Measurements from ENCODE around the gene MAP1B. TPM values are rescaled to one million over a fixed set of nuclear protein-coding genes. Genes with fewer than 3 reads are reported as not detected.
A peak's percentile ranks its signal among the peaks of the same experiment; 100 is the strongest.

The MAP1B gene
- total RNA-seq, 1 experiment from 2014 or later, result 19.2 TPM

DNA sequence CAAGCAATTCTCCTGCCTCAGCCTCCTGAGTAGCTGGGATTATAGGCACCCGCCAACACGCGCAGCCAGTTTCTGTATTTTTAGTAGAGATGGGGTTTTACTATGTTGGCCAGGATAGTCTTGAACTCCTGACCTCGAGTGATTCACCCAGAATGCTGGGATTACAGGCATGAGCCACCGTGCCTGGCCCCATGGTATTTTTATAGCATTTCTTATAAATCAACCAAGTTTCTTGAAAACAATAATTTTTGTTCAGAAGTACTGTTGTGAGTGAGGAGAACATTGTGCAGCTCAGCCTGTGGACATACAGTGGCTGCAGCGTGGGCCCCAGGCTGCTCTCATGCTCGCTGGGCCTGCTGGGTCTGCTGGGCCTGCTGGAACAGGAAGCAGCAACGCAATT is 45.3 kb downstream of the MAP1B start:
- H3K4me1 ChIP-seq, result 0 out of 2 replicates have a peak, but pooled peaks cover 3% of the 10 kb centered on the region
- H3K36me3 ChIP-seq, result no peaks in the 10 kb centered on the region; the same call in 1 of the 2 replicates
- no peaks in the 10 kb centered on the region for H3K27me3 ChIP-seq
- H3K9me3 ChIP-seq (replicated peaks), result no peaks in the 10 kb centered on the region
- H3K4me3 ChIP-seq, result no peak overlapping the region
- no peak for DNase-seq
- H3K27ac ChIP-seq, result no peak overlapping the region

DNA sequence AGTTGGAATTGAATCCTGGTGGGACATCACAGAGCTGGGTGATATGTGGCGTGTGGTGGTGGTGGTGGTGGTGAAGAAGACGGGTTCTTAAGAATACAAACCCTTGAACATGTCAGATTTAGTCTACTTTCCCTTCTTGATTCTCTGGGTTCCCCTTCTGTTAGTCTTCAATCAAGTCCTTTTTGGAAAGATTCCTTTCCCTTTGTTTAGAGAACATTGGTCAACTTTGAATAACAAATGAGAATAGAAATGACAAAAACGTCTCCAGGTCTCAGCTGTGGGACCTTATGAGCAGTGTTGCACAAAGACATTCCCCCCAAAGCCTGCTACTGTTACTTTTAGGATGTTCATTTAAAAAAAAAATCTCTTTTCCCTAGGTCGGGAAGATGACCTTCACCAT is 46.3 kb downstream of the MAP1B start:
- Histone ChIP-seq H3K9me3 (replicated peaks) (no peaks in the 10 kb centered on the region), H3K4me3 (no peak overlapping the region), H3K4me1 (0 out of 2 replicates have a peak, but pooled peaks cover 3% of the 10 kb centered on the region), H3K27me3 (no peaks in the 10 kb centered on the region), H3K27ac (no peak overlapping the region), H3K36me3 (no peaks in the 10 kb centered on the region; the same call in none of the 2 replicates)
- DNase-seq, result no peak

- H3K4me3 ChIP-seq, result no peak overlapping the region
- no peaks in the 10 kb centered on the region for H3K27me3 ChIP-seq
- 0 out of 2 replicates have a peak, but pooled peaks cover 3% of the 10 kb centered on the region for H3K4me1 ChIP-seq
- H3K9me3 ChIP-seq (replicated peaks), result no peaks in the 10 kb centered on the region
- H3K36me3 ChIP-seq, result no peaks in the 10 kb centered on the region; the same call in none of the 2 replicates
- no peak overlapping the region for H3K27ac ChIP-seq
- peak in 1 of 2 experiments; percentile 26 for DNase-seq
These were observed 46.9 kb downstream of the MAP1B start for GRCh38 chr5:72154076-72154756.

DNA sequence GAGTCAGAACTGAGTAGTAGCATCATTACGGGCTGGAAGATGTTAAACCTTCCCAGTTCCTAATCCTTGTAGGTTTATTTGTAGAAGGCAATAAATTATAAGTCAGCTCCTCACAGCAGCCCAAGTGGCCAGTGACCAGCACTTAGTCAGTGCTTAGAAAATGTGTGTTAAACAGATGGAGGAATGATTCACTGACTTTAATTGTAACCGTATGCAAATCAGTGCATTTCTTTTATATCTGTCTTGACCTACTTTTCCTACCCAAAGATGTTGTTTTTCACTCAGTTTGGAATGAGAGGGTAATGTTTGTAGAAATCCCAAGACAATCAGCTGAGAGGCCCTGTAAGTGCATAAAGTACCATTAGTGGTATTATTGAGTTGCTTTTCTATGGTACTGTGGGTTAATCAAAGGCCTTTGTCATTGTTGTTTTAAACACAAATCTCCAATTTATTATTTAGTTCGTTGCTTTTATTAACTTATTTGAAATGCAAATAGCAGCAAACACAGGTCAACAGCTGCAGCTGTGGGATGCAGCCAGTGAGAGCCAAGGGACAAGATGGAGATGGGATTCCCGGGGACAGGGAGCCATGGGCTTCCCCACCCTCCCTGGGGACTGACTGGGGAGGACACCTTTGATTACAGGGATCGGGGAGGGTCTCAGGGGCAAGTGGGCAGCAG is 49.8 kb downstream of the MAP1B start:
- no peak for DNase-seq
- H3K27me3 ChIP-seq, result no peaks in the 10 kb centered on the region
- H3K27ac ChIP-seq, result no peak overlapping the region
- H3K4me1 ChIP-seq, result no peaks in the 10 kb centered on the region
- H3K36me3 ChIP-seq, result no peaks in the 10 kb centered on the region; the same call in 1 of the 2 replicates
- H3K9me3 ChIP-seq (replicated peaks), result no peaks in the 10 kb centered on the region
- H3K4me3 ChIP-seq, result no peak overlapping the region

DNA sequence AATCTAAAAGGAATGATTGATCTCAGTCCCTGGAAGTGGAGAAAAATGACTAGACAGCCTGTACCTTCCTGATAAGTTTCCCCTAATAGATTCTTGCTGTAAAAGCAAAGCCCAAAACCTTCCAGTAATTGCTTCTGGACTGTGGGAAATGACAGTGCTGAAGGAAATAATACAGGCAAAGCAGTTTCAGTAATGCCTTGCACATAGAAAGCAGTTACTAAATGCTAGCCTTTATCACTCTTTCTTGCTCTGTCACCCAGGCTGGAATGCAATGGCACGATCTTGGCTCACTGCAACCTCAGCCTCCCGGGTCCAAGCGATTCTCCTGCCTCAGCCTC is 50.3 kb downstream of the MAP1B start:
- no peak overlapping the region for H3K4me3 ChIP-seq
- no peaks in the 10 kb centered on the region for H3K27me3 ChIP-seq
- DNase-seq, result no peak
- no peaks in the 10 kb centered on the region; the same call in 1 of the 2 replicates for H3K36me3 ChIP-seq
- no peak overlapping the region for H3K27ac ChIP-seq
- no peaks in the 10 kb centered on the region for H3K9me3 ChIP-seq (replicated peaks)
- H3K4me1 ChIP-seq, result no peaks in the 10 kb centered on the region

DNA sequence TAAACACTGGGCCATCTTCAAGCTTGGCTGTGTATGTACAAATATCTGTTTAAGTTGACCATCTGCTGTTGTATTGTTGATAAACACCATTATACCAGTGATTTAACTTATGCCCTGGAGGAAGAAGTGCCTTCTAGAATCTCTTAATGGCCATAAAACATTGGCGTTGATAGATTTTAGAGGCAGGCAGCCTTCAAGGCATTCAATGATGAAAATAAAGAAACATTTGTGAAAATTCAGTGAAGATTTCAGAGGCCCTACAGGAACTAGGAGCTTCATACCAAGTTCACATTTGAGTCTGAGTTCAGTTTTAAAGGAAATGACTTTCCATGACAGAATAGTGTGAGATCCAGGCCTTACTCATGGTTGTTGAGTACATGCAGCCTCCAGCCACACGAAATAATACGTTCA is 52.2 kb downstream of the MAP1B start:
- Histone ChIP-seq H3K4me1 (no peaks in the 10 kb centered on the region), H3K27ac (no peak overlapping the region), H3K36me3 (no peaks in the 10 kb centered on the region; the same call in 1 of the 2 replicates), H3K9me3 (replicated peaks) (no peaks in the 10 kb centered on the region), H3K4me3 (no peak overlapping the region), H3K27me3 (no peaks in the 10 kb centered on the region)
- DNase-seq, result no peak

DNA sequence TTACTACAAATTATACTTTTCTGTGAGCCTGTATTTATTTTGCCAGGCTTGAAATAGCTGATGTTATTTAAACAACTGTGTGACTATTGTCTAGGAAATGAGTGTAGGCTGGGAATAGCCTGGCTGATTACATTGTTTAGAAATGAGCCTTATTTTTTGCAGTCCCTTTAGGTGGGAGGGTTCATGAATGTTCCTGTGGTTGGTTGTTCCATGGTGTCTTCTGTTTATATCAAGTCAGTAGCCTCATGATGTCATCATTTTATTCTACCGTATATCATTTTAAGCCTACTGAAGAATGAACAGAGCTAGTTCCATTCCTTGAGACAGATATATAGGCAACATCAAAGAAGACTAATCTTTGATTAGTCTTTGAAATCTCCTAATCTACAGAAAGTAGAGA is 53.1 kb downstream of the MAP1B start:
- Histone ChIP-seq H3K9me3 (replicated peaks) (no peaks in the 10 kb centered on the region), H3K36me3 (no peaks in the 10 kb centered on the region; the same call in 1 of the 2 replicates), H3K27ac (no peak overlapping the region), H3K27me3 (no peaks in the 10 kb centered on the region), H3K4me3 (no peak overlapping the region), H3K4me1 (no peaks in the 10 kb centered on the region)
- no peak for DNase-seq

DNA sequence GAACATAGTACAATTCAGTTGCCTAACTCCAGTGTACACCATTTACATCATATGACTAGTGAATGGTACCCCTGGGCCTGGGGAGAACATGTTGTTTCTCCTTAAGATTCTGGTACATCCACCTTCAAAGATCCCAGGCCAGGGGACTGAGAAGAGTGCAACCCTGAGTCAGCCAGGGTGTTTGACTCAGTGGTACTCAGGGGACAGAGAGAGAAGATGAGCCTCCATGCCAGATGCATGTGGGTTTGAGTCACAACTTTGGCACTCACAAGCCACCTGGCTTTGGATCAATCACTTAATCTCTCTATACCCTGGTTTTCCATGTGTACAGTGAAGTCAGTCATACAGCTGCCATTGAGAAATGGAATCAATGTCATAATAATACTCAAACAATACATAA is 53.7 kb downstream of the MAP1B start:
- H3K4me1 ChIP-seq, result no peaks in the 10 kb centered on the region; the same call in 1 of the 2 replicates
- no peak overlapping the region for H3K27ac ChIP-seq
- no peaks in the 10 kb centered on the region for H3K9me3 ChIP-seq (replicated peaks)
- H3K27me3 ChIP-seq, result no peaks in the 10 kb centered on the region
- no peaks in the 10 kb centered on the region; the same call in 1 of the 2 replicates for H3K36me3 ChIP-seq
- DNase-seq, result no peak
- no peak overlapping the region for H3K4me3 ChIP-seq

DNA sequence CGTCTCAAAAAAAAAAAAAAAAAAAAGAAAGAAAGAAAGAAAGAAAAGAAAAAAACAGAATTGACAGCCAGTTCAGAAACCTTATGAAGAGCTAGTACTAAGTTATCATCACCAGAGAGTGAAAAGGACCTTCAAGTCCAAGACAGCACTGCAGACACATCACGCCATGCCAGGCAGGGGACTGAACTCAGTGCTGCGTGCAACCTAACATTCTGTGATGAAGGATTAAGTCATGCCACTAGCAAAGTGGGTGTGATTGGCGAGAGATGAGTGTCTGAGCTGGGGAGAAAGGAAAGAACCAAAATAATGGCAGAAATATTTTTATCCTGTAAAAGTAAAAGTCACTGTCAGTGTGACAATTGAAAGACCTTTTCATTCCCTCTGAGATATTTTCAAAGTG is 54.7 kb downstream of the MAP1B start:
- Histone ChIP-seq H3K36me3 (no peaks in the 10 kb centered on the region; the same call in 1 of the 2 replicates), H3K9me3 (replicated peaks) (no peaks in the 10 kb centered on the region), H3K4me3 (no peak overlapping the region), H3K4me1 (no peaks in the 10 kb centered on the region; the same call in 1 of the 2 replicates), H3K27me3 (no peaks in the 10 kb centered on the region), H3K27ac (no peak overlapping the region)
- no peak for DNase-seq

DNA sequence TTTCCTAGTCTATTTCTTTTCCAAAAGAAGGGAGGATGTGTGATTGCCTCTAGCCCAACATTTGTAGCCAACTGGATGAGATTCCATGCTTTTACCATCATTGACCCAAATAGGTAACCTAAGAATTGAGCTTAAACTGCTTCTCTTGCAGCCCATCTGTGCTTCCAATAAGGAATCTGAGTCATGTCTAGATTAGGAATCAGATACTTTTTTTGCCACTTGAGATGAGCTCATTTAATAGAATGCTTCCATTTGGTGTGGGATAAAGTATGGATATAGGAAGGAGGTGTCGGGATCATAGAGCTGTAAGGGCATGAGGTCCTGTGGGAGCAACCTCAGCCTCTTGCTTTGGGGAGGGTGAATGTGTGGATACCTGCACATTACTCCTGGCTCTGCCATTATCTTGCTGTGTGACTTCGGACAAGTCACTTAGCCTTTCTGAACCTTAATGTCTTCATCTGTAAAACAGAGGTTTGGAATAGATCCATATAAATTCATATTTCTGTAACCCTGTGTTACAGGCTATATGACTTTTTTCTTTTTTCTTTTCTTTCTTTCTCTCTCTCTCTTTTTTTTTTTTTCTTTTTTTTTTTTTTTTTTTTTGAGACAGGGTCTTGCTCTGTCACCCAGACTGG is 56.2 kb downstream of the MAP1B start:
- Histone ChIP-seq H3K27ac (no peak overlapping the region), H3K36me3 (no peaks in the 10 kb centered on the region; the same call in 1 of the 2 replicates), H3K27me3 (no peaks in the 10 kb centered on the region), H3K4me1 (peaks cover 3% of the 10 kb centered on the region; the same call in 1 of the 2 replicates), H3K4me3 (no peak overlapping the region), H3K9me3 (replicated peaks) (no peaks in the 10 kb centered on the region)
- DNase-seq, result no peak

- Histone ChIP-seq H3K27ac (peak overlapping the region; percentile 51), H3K27me3 (no peaks in the 10 kb centered on the region), H3K4me1 (peaks cover 3% of the 10 kb centered on the region; the same call in 1 of the 2 replicates), H3K4me3 (peak overlapping the region; percentile 49), H3K36me3 (no peaks in the 10 kb centered on the region; the same call in 1 of the 2 replicates), H3K9me3 (replicated peaks) (no peaks in the 10 kb centered on the region)
- peak; percentile 84 to 88 for DNase-seq
These were observed 59.0 kb downstream of the MAP1B start for GRCh38 chr5:72166070-72166979.

DNA sequence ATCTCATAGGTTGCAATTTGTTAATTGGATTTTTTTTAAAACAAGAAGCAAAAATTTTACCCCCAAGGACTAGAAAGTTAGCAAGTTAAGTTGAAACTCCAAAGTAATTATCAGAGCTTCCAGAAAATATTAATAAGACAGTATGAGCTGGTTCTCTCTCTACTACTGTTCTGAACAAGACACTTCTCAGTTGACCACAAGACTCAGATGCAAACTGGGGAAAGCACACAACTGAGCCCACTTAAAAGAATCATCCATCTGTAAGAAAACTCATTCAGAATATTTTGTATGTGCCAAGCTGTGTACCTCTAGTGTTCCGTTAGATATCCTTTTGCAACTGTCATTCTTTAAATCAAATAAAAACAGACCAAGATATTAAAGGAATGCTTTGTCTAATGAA is 60.0 kb downstream of the MAP1B start:
- Histone ChIP-seq H3K4me3 (peak overlapping the region; percentile 49), H3K27ac (peak overlapping the region; percentile 51), H3K9me3 (replicated peaks) (no peaks in the 10 kb centered on the region), H3K4me1 (peaks cover 3% of the 10 kb centered on the region; the same call in 1 of the 2 replicates), H3K27me3 (no peaks in the 10 kb centered on the region), H3K36me3 (no peaks in the 10 kb centered on the region; the same call in 1 of the 2 replicates)
- no peak for DNase-seq

GRCh38 chr5:72167804-72168203 is 60.5 kb downstream of the MAP1B start:
- Histone ChIP-seq H3K27me3 (no peaks in the 10 kb centered on the region), H3K4me1 (peaks cover 3% of the 10 kb centered on the region; the same call in 1 of the 2 replicates), H3K27ac (no peak overlapping the region), H3K4me3 (no peak overlapping the region), H3K9me3 (replicated peaks) (no peaks in the 10 kb centered on the region), H3K36me3 (no peaks in the 10 kb centered on the region; the same call in 1 of the 2 replicates)
- no peak for DNase-seq

GRCh38 chr5:72170101-72170500 is 62.8 kb downstream of the MAP1B start:
- DNase-seq, result no peak
- Histone ChIP-seq H3K9me3 (replicated peaks) (no peaks in the 10 kb centered on the region), H3K4me1 (peaks cover 3% of the 10 kb centered on the region; the same call in 1 of the 2 replicates), H3K36me3 (no peaks in the 10 kb centered on the region; the same call in 1 of the 2 replicates), H3K27ac (no peak overlapping the region), H3K4me3 (no peak overlapping the region), H3K27me3 (no peaks in the 10 kb centered on the region)

Data from SJCRH30 (cell line).